GM21576 (cell line): ENCODE measurements around the gene VSTM4.

ENCODE experiments used
- ATAC-seq: cut with Tn5 transposase; IDR thresholded peaks from one replicate; pipeline ENCODE4 v1.9.1; 2021; ENCODE audit warnings: mild to moderate bottlenecking, moderate library complexity; ENCODE audit not compliant: unreplicated experiment

The VSTM4 gene

GRCh38 chr10:49050906-49051305, 64.4 kb downstream of the VSTM4 start:
- ATAC-seq = no peak

DNA sequence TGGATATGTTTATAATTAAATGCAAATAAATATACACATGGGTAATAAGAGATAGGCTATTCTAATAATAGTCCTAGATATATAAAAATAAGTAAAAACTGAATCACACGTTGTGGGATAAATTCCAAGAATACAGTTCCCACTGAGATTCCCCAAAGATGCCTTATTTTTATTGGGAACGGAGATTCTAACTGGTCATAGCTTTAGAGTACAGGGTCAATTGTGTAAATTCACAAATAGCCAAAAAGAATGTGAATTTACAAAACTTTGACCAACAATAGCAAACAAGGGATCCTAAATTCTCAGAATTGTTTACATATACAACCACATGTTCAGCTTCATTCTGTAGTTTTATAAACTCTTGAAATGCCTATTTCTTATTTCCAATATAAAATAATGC, 65.0 kb downstream of the VSTM4 start:
- ATAC-seq = no peak

GRCh38 chr10:49049660-49050059, 65.7 kb downstream of the VSTM4 start:
- no peak for ATAC-seq

DNA sequence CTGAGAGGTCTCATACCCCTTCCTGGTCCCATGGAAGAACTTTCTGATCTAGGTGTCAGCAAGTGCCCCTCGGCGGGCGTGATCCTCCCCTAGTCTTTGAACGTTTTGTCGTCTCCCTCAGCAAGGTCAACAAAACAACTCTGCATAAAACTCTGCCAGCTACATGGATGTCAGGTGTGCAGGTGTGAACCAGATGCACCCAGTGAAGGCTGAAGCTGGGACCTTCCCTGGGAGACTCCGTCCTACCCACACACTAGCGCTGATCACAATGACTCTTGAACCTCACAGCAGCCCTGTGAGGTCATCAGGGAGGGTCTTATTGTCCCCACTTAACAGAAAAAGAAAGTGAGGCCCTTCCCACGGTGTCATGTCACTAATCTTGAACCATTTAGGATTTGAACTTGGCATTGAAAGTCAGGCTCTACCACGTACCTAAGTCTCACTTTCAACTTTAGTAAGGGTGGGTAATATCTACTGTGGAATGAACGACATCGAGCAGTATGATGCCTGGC, 68.1 kb downstream of the VSTM4 start:
- no peak for ATAC-seq

GRCh38 chr10:49044293-49045193, 70.8 kb downstream of the VSTM4 start:
- no peak for ATAC-seq

- ATAC-seq = no peak
Observed at GRCh38 chr10:49040601-49041000, 74.7 kb downstream of the VSTM4 start.

DNA sequence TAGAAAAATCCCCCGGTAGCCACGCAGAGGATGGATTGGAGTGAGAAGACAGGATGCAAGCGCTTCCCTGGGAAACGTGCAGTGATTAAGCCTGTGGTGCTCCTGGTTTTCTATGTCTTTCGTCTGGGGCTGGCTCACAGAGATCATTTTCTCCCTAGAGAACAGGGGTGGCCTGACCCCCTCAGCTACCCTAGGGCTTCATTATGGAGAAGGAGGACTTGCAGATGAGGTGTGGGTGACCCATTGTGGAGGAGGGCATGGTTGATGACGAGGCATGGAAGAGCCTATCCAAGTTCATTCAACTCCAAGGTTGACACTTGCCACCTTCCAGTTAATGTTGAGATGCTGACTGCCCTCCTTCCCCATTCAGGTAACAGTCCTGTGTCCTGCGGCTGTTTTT, 75.9 kb downstream of the VSTM4 start:
- ATAC-seq = no peak

GRCh38 chr10:49038711-49039110, 76.6 kb downstream of the VSTM4 start:
- no peak for ATAC-seq

DNA sequence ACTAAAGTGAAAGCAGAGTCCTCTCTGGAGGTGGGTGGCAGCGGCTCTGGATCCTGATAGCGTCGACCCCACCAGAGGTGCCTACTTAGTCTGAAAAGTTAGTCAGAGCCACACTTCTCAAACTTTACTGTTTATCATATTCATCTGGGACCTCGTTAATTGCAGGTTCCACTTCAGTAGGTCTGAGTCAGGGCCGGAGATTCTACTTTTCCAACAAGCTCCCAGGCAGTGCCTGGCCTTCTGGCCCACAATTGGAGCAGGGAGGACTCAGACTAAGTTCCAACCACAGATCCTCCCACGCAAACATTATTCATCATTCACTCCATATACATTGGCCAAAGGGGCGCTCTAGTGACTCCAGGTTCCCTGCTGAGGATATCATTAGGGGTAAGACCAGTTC, 78.1 kb downstream of the VSTM4 start:
- ATAC-seq = no peak

- ATAC-seq = no peak
Observed at GRCh38 chr10:49036638-49037037, 78.7 kb downstream of the VSTM4 start.

DNA sequence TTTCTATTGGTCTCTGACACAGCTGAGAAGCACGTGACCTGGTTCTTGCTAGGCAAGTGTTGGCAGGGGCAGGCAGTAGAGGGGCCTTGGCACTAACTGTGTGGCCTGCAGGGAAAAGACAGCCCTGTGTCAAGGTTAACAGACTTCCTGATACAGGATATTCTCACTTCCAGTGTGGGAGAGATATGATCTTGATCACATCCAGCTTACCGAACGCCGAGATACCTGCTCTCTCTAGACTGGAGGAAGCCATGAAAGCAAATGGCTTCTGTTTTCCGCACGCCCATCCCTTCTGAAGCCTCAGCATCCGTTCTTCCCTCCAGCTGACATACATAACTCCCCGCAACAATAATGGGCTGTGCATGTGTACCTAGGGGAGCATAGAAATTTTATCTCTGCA, 79.4 kb downstream of the VSTM4 start:
- ATAC-seq = no peak

DNA sequence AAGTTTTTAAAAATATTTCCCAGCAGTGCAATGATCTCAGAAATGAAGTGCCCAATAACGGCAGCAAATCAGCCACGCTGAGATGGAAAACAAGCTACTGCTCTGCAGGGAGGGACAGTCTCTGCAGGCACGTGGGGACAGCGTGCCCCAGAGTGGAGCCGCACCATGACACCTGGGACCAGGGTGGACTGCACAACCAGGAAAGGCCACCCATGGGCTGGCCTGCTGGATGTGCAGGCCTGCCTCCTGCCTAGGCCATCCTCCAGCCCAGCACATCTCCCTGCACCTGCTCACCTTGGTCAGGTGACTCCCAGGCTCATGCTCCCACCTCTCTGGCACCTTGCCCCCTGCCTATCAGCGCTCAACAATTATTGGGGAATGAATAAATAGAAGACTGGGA, 80.4 kb downstream of the VSTM4 start:
- no peak for ATAC-seq

DNA sequence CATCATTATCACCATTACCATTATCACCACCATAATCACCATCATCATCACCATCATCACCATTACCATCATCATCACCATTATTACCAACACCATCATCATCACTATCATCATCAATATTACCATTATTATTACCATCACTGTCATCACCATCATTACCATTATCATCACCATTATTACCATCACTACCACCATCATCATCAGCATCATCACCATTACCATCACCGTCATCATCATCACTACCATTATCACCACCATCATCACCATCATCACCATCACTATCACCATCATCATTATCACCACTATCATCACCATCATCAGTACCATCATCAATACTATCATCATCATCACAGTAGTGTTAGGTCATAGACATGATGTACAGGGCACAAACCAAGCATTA, 81.4 kb downstream of the VSTM4 start:
- no peak for ATAC-seq

- no peak for ATAC-seq
Observed at GRCh38 chr10:49029666-49030065, 85.7 kb downstream of the VSTM4 start.

DNA sequence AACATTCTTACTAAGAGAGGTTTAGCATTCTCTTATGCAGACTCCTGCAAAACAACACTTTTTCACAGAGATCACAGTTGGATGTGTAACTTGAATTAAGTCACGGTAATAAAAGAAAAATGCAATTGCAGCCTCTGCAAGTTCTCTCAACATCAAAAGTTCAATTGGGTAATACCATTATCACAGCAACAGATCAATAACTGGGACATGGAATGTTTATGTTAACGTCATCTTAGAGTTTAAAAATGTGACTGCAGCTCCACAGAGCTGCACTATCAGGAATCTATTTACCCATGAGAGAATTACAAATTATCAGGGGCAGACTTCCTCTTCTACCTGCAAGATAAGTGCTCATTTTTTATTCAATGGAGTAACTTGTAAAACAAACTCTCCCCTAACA, 86.7 kb downstream of the VSTM4 start:
- no peak for ATAC-seq

DNA sequence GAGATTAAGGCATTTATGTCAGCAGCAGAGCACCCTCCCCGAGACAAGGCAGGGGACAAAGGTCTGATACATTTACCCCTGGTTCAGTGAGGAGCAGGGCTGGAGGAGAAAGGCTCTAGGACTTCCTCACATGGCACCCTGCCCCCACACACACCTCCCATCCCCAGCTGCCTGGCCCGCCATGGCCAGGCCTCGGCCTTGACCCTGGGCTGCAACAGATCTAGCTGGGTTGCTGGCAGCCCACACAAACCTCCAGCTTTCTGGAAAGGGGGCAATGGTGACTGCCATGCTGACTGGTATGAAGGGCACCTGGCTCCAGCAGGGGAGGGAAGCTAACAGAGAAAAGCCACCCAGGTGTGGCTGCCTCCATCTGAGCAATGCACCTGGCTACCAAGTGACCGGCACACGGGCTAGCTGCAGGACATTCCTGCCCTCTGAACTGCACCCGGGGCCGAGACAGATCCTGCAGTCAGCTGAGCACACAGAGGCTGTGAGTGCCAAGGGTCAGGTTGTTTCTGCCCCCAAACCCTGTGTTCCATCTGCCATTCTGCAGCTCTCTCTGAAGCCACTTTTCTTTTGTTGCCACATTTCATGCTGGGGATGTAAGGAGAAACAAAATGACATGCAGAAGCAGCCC, 89.9 kb downstream of the VSTM4 start:
- no peak for ATAC-seq

DNA sequence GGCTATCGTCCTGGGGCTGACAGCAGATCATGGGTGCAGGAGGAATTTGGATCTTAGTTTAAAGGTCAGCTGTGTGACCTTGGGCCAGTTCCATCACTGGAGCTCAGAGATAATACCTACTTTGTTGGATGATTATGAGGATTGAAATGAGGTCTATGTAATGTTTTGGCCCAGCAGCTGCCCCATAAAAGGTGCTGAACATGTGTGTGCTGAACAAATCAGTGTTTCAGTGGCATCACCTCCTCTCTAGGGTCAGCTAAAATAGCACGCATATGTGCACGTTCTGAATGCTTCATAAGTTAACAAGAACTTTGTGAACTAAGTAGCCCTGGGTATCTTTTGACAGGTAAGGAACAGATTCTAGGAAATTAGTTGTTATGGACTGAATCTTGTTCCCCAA, 90.8 kb downstream of the VSTM4 start:
- ATAC-seq = no peak

- ATAC-seq = no peak
Observed at GRCh38 chr10:49023752-49024151, 91.6 kb downstream of the VSTM4 start.

DNA sequence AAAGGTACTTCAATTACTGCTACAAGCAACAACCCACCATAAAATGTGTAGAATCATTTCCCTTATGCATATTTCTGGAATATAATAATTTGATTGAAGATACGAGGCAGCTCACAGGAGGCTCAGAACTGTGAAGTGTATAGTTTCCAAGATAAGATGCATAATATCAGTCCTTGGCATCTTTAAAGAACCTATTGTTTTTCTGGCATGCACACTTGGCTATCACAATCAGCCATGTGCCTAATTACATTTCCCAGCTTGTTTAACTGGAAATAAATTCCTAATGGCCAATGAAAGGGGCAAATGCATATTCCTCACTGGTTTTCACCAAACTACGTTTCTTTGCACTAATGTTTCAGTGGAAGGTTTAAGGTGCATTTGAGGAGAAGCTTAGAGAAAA, 92.3 kb downstream of the VSTM4 start:
- no peak for ATAC-seq

DNA sequence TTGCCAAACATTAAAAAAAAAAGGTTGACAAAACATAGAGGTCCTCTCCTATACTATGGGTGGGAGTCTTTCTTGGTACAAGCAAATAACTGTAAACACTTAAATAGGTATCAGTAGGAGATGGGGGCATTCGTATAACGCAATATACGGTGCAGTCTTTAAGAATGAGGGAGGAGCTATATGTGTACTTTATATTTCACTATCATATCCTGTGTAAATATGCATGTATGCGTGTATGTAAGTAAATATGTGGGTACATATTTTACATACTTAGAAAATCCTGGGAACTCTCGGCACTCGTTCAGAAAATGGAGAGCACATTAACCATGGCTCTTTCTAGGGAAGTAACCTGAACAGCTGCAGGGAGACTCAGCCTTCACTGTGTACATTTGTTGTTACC, 93.6 kb downstream of the VSTM4 start:
- no peak for ATAC-seq

GRCh38 chr10:49015700-49016099, 99.6 kb downstream of the VSTM4 start:
- no peak for ATAC-seq

- ATAC-seq = no peak
Observed at GRCh38 chr10:49012603-49013002, 102.7 kb downstream of the VSTM4 start.
